ENCODE data around the gene PTP4A2.

DNA sequence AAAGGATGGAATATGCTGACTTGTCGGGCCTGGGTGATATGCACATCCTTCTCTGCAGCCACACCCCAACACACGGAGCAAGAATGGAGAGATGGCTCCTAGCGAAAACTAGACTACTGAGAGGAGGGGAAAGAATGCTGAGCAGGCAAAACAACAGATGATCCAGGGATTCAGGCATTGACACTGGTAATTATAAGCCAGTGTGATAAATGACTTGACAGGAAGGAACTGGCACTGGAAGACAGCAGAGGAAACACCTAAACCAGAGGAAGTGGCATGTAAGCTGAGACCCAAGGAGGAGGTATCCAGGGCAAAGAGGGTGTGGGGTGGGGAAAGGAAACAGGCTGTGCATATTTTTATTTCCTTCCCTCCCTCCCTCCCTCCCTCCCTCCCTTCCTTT, 43.8 kb upstream of the PTP4A2 start:
- no peak for TF ChIP-seq CTCF (IDR thresholded peaks at IDR 0.05; ENCODE audit: poor library complexity)
- TF ChIP-seq EZH2phosphoT487 (IDR thresholded peaks at IDR 0.05; ENCODE audit: low read depth, severe bottlenecking, unreplicated experiment): no peak
